CD4-positive, alpha-beta memory T cell (primary cell): ENCODE results near the gene PRPF6. TPM values are rescaled to one million over a fixed set of nuclear protein-coding genes. Genes with fewer than 3 reads are reported as not detected.
A peak's percentile ranks its signal among the peaks of the same experiment; 100 is the strongest.

Experiments used
- CTCF ChIA-PET: fragments of 350-600 bp; sonication (Branson Sonifier 250); formaldehyde crosslinking; loops from one replicate; lab custom pipeline; 2021; ENCODE audit warnings: inconsistent platforms; ENCODE audit not compliant: partially characterized antibody; lab: Charles Lee
- POLR2A ChIA-PET: fragments of 350-600 bp; sonication (Branson Sonifier 250); formaldehyde crosslinking; loops from one replicate; lab custom pipeline; 2021; ENCODE audit not compliant: partially characterized antibody; lab: Charles Lee
- DNase-seq, 5 donors: peaks; one replicate each; pipeline versions ENCODE4 v3.0.0 to v3.0.0-alpha.2; 2020 to 2022; ENCODE audit warnings: mixed read lengths in 1 of 5
- H3K27ac ChIP-seq: one replicate; pipeline ENCODE4 v1.7.0; 2013; ENCODE audit warnings: low read depth, low read length
- H3K27me3 ChIP-seq: 2 replicates; pipeline ENCODE4 v1.7.0; 2013; ENCODE audit warnings: mild to moderate bottlenecking, low read length, moderate library complexity; ENCODE audit not compliant: insufficient read depth
- H3K36me3 ChIP-seq: 2 replicates; pipeline ENCODE4 v1.7.0; 2013; ENCODE audit warnings: mild to moderate bottlenecking, low read length, moderate library complexity; ENCODE audit not compliant: insufficient read depth
- H3K4me1 ChIP-seq: 2 replicates; pipeline ENCODE4 v1.7.0; 2013; ENCODE audit warnings: mild to moderate bottlenecking, low read length, moderate library complexity; ENCODE audit not compliant: insufficient read depth
- H3K4me3 ChIP-seq, 2 donors: one replicate each; pipeline ENCODE4 v1.7.0; 2013; ENCODE audit warnings: low read length in 2 of 2, mild to moderate bottlenecking in 1 of 2
- H3K9me3 ChIP-seq, 2 donors: one replicate each; pipeline ENCODE4 v1.7.0; 2013; ENCODE audit warnings: low read length in 2 of 2, control low read depth in 1 of 2; ENCODE audit not compliant: control insufficient read depth in 1 of 2
- H3K27ac Mint-ChIP-seq, 7 donors: one replicate each; pipeline ENCODE4 v1.8.0; 2020 to 2021; ENCODE audit warnings: mixed read lengths in 7 of 7, mild to moderate bottlenecking in 6 of 7, inconsistent platforms in 3 of 7, moderate library complexity in 3 of 7
- H3K27me3 Mint-ChIP-seq, 2 donors: one replicate each; pipeline ENCODE4 v1.8.0; 2020 to 2021; ENCODE audit warnings: mixed read lengths in 2 of 2
- H3K36me3 Mint-ChIP-seq, 2 donors: one replicate each; pipeline ENCODE4 v1.8.0; 2020 to 2021; ENCODE audit warnings: mixed read lengths in 2 of 2, inconsistent platforms in 1 of 2, mild to moderate bottlenecking in 1 of 2
- H3K4me1 Mint-ChIP-seq, 4 donors: one replicate each; pipeline ENCODE4 v1.8.0; 2020 to 2021; ENCODE audit warnings: mixed read lengths in 4 of 4, mild to moderate bottlenecking in 1 of 4
- H3K4me3 Mint-ChIP-seq, 8 donors: one replicate each; pipeline ENCODE4 v1.8.0; 2020 to 2021; ENCODE audit warnings: mixed read lengths in 8 of 8, mild to moderate bottlenecking in 7 of 8, moderate library complexity in 6 of 8, inconsistent platforms in 3 of 8
- H3K9me3 Mint-ChIP-seq, 8 donors: one replicate each; pipeline ENCODE4 v1.8.0; 2020 to 2021; ENCODE audit warnings: mixed read lengths in 8 of 8, mild to moderate bottlenecking in 5 of 8, inconsistent platforms in 3 of 8, moderate library complexity in 1 of 8
- intact Hi-C: fragments of 100-400 bp; cut with micrococcal nuclease; formaldehyde crosslinking; loops from one replicate; pipeline ENCODE4 v1.15.1; 2023
- polyA plus RNA-seq, 2 donors: library from polyadenylated mRNA; unstranded; fragments of 300-500 nt; fragmentation: Illumina TruSeq; gene quantifications; one replicate each; pipeline ENCODE4 v1.2.3, GENCODE V29; 2021
- total RNA-seq, 2 experiments: library from RNA; stranded (reverse); gene quantifications; one replicate each; pipeline ENCODE4 v1.2.3, GENCODE V29; 2021

PRPF6 gene
- total RNA-seq (10 to 100 TPM; 86.4 to 88.7 TPM), polyA plus RNA-seq (100 to 1,000 TPM in 1 of 2 donors, 10 to 100 TPM in 1; 63.8 to 101 TPM)

- intact Hi-C loops = loop anchor here (1.0 to 5.0 kb wide), 4 partner anchors 25 to 274 kb away; partner anchors contain the start of genes ARFRP1, TCEA2, UCKL1 and ZGPAT
- Mint-ChIP-seq H3K36me3 (peaks cover 30 to 46% of the 10 kb centered on the region in 2 donors), H3K4me1 (peaks cover 48 to 72% (median 60%) of the 10 kb centered on the region in 4 donors), H3K27ac (peak within 1 kb of the TSS; percentile 95 to 99 (median 98)), H3K27me3 (no peaks in the 10 kb centered on the region), H3K9me3 (no peaks in the 10 kb centered on the region), H3K4me3 (peak within 1 kb of the TSS; percentile 90 to 99 (median 93))
- peaks cover 54% of the 10 kb centered on the region for H3K4me1 ChIP-seq
- peaks cover 32% of the 10 kb centered on the region for H3K36me3 ChIP-seq
- ChIA-PET CTCF (interaction anchor here (0.6 to 4.2 kb wide), 24 partner anchors 9 to 273 kb away, joined by 3 to 84 read pairs (median 4); partner anchors contain the start of genes ARFRP1, C20orf204, LIME1 and LKAAEAR1), POLR2A (interaction anchor here (0.8 to 2.5 kb wide), 35 partner anchors 11 to 460 kb away, joined by 3 to 71 read pairs (median 5); partner anchors contain the start of genes ARFRP1, C20orf204, GMEB2 and LIME1)
- peak; percentile 91 to 94 (median 94) for DNase-seq
- H3K27me3 ChIP-seq = no peaks in the 10 kb centered on the region
- H3K9me3 ChIP-seq = no peaks in the 10 kb centered on the region
- peak within 1 kb of the TSS; percentile 42 to 67 for H3K4me3 ChIP-seq
- H3K27ac ChIP-seq = peak within 1 kb of the TSS; percentile 69
Measured at GRCh38 chr20:63980806-63981728, at the start of gene PRPF6. PRPF6 (plus strand) TSS chr20:63981132; CDS start chr20:63981246, 114 bp downstream.

- intact Hi-C loops = no loop called here
- H3K36me3 Mint-ChIP-seq = peaks cover 38 to 68% of the 10 kb centered on the region in 2 donors
- H3K9me3 Mint-ChIP-seq = no peaks in the 10 kb centered on the region
- no peaks in the 10 kb centered on the region for H3K9me3 ChIP-seq
- H3K27ac Mint-ChIP-seq = peak overlapping the region in 1 of 7 donors; percentile 59
- no peak overlapping the region for H3K27ac ChIP-seq
- no peak overlapping the region for H3K4me3 ChIP-seq
- H3K4me1 Mint-ChIP-seq = peaks cover 2 to 18% (median 5%) of the 10 kb centered on the region in 4 donors
- no peaks in the 10 kb centered on the region for H3K27me3 ChIP-seq
- H3K4me3 Mint-ChIP-seq = no peak overlapping the region
- POLR2A ChIA-PET = no interaction called here
- H3K36me3 ChIP-seq = peaks cover 74% of the 10 kb centered on the region
- no peaks in the 10 kb centered on the region for H3K4me1 ChIP-seq
- H3K27me3 Mint-ChIP-seq = no peaks in the 10 kb centered on the region
- CTCF ChIA-PET = interaction anchor here (1.4 kb wide), 1 partner anchor 21 kb away, joined by 3 read pairs; no protein-coding TSS in a partner anchor
- no peak for DNase-seq
Measured at GRCh38 chr20:63931735-63932134, 49.2 kb upstream of the PRPF6 start.

GRCh38 chr20:63932606-63933160 is 48.2 kb upstream of the PRPF6 start:
- peaks cover 76% of the 10 kb centered on the region for H3K36me3 ChIP-seq
- no peak for DNase-seq
- H3K27ac Mint-ChIP-seq = no peak overlapping the region

GRCh38 chr20:63933646-63934045 is 47.3 kb upstream of the PRPF6 start:
- peak overlapping the region in 1 of 7 donors; percentile 43 for H3K27ac Mint-ChIP-seq
- H3K9me3 Mint-ChIP-seq = no peaks in the 10 kb centered on the region
- Histone ChIP-seq H3K36me3 (peaks cover 69% of the 10 kb centered on the region), H3K4me3 (no peak overlapping the region), H3K4me1 (no peaks in the 10 kb centered on the region), H3K27ac (no peak overlapping the region), H3K9me3 (no peaks in the 10 kb centered on the region), H3K27me3 (no peaks in the 10 kb centered on the region)
- intact Hi-C loops = no loop called here
- H3K36me3 Mint-ChIP-seq = peaks cover 33 to 57% of the 10 kb centered on the region in 2 donors
- POLR2A ChIA-PET = interaction anchor here (2.0 kb wide), 1 partner anchor 69 kb away, joined by 5 read pairs; no protein-coding TSS in a partner anchor
- DNase-seq = no peak
- H3K4me3 Mint-ChIP-seq = no peak overlapping the region
- no peaks in the 10 kb centered on the region for H3K27me3 Mint-ChIP-seq
- CTCF ChIA-PET = interaction anchor here (1.1 kb wide), 1 partner anchor 24 kb away, joined by 4 read pairs; no protein-coding TSS in a partner anchor
- H3K4me1 Mint-ChIP-seq = peaks cover 0 to 11% (median under 1%) of the 10 kb centered on the region in 4 donors

More at GRCh38 chr20:63932606-63933160, 48.2 kb upstream of the PRPF6 start:
- H3K27me3 ChIP-seq = no peaks in the 10 kb centered on the region
- Mint-ChIP-seq H3K4me3 (no peak overlapping the region), H3K4me1 (peaks cover 0 to 11% (median 1%) of the 10 kb centered on the region in 4 donors), H3K36me3 (peaks cover 41 to 61% of the 10 kb centered on the region in 2 donors), H3K27me3 (no peaks in the 10 kb centered on the region), H3K9me3 (no peaks in the 10 kb centered on the region)
- no peak overlapping the region for H3K27ac ChIP-seq
- no peak overlapping the region for H3K4me3 ChIP-seq
- intact Hi-C loops = no loop called here
- ChIA-PET CTCF (no interaction called here), POLR2A (no interaction called here)
- H3K9me3 ChIP-seq = no peaks in the 10 kb centered on the region
- H3K4me1 ChIP-seq = no peaks in the 10 kb centered on the region

- no peaks in the 10 kb centered on the region for H3K27me3 ChIP-seq
- POLR2A ChIA-PET = interaction anchor here (0.9 to 2.0 kb wide), 2 partner anchors 22 to 70 kb away, joined by 3 to 5 read pairs; partner anchors contain the start of gene UCKL1
- H3K36me3 ChIP-seq = peaks cover 63% of the 10 kb centered on the region
- DNase-seq = peak in 1 of 5 donors; percentile 37
- peak overlapping the region in 1 of 7 donors; percentile 31 for H3K27ac Mint-ChIP-seq
- H3K4me1 ChIP-seq = no peaks in the 10 kb centered on the region
- H3K4me1 Mint-ChIP-seq = peaks cover 0 to 11% (median under 1%) of the 10 kb centered on the region in 4 donors
- H3K27me3 Mint-ChIP-seq = no peaks in the 10 kb centered on the region
- H3K9me3 Mint-ChIP-seq = no peaks in the 10 kb centered on the region
- H3K36me3 Mint-ChIP-seq = peaks cover 30 to 51% of the 10 kb centered on the region in 2 donors
- no peak overlapping the region for H3K27ac ChIP-seq
- no peaks in the 10 kb centered on the region for H3K9me3 ChIP-seq
- H3K4me3 Mint-ChIP-seq = no peak overlapping the region
- intact Hi-C loops = no loop called here
- CTCF ChIA-PET = no interaction called here
- no peak overlapping the region for H3K4me3 ChIP-seq
Measured at GRCh38 chr20:63934271-63935068, 46.5 kb upstream of the PRPF6 start.

- H3K27ac ChIP-seq = no peak overlapping the region
- intact Hi-C loops = no loop called here
- no peak overlapping the region for H3K4me3 ChIP-seq
- POLR2A ChIA-PET = interaction anchor here (2.0 kb wide), 1 partner anchor 71 kb away, joined by 5 read pairs; no protein-coding TSS in a partner anchor
- no peaks in the 10 kb centered on the region for H3K9me3 Mint-ChIP-seq
- no peaks in the 10 kb centered on the region for H3K27me3 Mint-ChIP-seq
- DNase-seq = no peak
- CTCF ChIA-PET = interaction anchor here (0.9 kb wide), 1 partner anchor 398 kb away, joined by 3 read pairs; the partner anchor contains the start of gene PTK6
- H3K36me3 Mint-ChIP-seq = peaks cover 25 to 45% of the 10 kb centered on the region in 2 donors
- peaks cover 60% of the 10 kb centered on the region for H3K36me3 ChIP-seq
- H3K27ac Mint-ChIP-seq = peak overlapping the region in 2 of 7 donors; percentile 32 to 48
- H3K27me3 ChIP-seq = no peaks in the 10 kb centered on the region
- H3K4me1 ChIP-seq = no peaks in the 10 kb centered on the region
- H3K9me3 ChIP-seq = no peaks in the 10 kb centered on the region
- no peak overlapping the region for H3K4me3 Mint-ChIP-seq
- peaks cover 0 to 11% (median 0%) of the 10 kb centered on the region in 4 donors for H3K4me1 Mint-ChIP-seq
Measured at GRCh38 chr20:63935447-63935846, 45.5 kb upstream of the PRPF6 start.
